Dedifferentiated amniotic fluid mesenchymal stem cell (primary cell): ENCODE measurements around the gene SLC17A7.
"Not testable (repeated sequence)": the region's sequence is repeated elsewhere in the genome, so short reads cannot be mapped to it uniquely, and the experiment has no call there.

Experiments
- DNase-seq: peaks from one replicate; pipeline ENCODE4 v3.0.0-alpha.2; 2016; ENCODE audit errors: extremely low spot score

SLC17A7 gene

GRCh38 chr19:49469828-49470614, 28.7 kb upstream of the SLC17A7 start:
- no peak for DNase-seq

- DNase-seq = peak; percentile 89
Observed at GRCh38 chr19:49468746-49469447, 27.6 kb upstream of the SLC17A7 start.

GRCh38 chr19:49468199-49468598, 26.9 kb upstream of the SLC17A7 start:
- no peak for DNase-seq

DNA sequence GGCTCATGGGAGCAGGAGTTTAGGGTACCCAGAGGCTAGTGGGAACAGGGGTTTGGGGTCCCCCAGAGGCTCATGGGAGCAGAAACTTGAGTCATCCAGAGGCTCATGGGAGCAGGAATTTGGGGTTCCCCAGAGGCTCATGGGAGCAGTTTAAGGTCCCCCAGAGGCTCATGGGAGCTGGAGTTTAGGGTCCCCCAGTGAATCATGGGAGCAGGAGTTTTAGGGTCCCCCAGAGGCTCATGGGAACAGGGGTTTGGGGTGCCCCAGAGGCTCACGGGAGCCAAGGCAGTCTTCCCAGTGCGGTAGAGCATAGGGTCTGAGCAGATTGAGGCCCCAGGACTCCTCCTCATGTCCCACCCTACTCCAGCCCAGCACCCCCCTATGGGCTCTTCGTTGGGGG, 24.0 kb upstream of the SLC17A7 start:
- DNase-seq = no peak

DNA sequence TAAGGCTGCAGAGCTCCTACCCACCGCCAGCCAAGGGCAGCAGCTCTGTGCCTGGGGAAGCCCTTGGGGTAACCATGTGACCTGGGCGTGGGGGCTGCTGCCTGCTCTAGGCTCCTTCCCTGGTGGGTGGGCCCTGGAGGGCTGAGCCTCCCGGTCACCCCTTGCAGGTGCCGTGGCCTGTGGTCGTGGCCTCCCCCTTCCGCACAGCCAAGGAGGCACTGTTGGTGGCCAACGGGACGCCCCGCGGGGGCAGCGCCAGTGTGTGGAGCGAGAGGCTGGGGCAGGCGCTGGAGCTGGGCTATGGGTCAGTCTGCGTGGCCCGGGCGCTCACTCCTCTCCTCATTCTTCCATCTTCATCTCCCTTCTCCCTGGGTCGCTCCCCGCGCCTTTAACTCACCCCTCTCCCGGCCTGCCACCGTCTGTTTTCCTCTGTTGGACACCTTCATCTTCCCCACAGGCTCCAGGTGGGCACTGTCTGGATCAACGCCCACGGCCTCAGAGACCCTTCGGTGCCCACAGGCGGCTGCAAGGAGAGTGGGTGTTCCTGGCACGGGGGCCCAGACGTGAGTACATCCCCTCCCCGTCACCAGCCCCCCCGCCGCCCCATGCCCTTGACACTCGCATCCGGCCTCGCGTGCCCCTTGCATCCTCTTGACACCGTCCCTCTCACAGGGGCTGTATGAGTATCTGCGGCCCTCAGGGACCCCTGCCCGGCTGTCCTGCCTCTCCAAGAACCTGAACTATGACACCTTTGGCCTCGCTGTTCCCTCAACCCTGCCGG, 22.8 kb upstream of the SLC17A7 start:
- DNase-seq = no peak

- DNase-seq = no peak
Observed at GRCh38 chr19:49462492-49462891, 21.2 kb upstream of the SLC17A7 start.

- no peak for DNase-seq
Observed at GRCh38 chr19:49461656-49462055, 20.3 kb upstream of the SLC17A7 start.

GRCh38 chr19:49461130-49461529, 19.8 kb upstream of the SLC17A7 start:
- DNase-seq = not testable (repeated sequence)

- DNase-seq = no peak
Observed at GRCh38 chr19:49459388-49459787, 18.1 kb upstream of the SLC17A7 start.

GRCh38 chr19:49458567-49458903, 17.2 kb upstream of the SLC17A7 start:
- DNase-seq = no peak

DNA sequence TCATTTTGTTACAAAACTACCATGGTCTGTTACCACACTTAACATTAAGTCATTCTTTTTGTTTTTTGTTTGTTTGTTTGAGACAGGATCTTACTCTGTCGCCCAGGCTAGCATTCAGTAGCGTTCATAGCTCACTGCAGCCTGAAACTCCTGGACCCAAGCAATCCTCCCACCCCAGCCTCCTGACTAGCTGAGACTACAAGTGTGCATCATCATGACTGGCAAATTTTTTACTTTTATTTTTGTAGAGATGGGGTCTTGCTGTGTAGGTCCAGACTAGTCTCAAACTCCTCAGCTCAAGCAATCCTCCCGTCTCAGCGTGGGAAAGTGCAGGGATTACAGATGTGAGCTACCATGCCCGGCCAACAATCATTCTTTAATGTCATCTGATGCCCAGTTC, 15.0 kb upstream of the SLC17A7 start:
- DNase-seq = peak; percentile 31

- DNase-seq = peak; percentile 17
Observed at GRCh38 chr19:49455773-49456172, 14.4 kb upstream of the SLC17A7 start.

- DNase-seq = no peak
Observed at GRCh38 chr19:49453757-49454240, 12.5 kb upstream of the SLC17A7 start.

DNA sequence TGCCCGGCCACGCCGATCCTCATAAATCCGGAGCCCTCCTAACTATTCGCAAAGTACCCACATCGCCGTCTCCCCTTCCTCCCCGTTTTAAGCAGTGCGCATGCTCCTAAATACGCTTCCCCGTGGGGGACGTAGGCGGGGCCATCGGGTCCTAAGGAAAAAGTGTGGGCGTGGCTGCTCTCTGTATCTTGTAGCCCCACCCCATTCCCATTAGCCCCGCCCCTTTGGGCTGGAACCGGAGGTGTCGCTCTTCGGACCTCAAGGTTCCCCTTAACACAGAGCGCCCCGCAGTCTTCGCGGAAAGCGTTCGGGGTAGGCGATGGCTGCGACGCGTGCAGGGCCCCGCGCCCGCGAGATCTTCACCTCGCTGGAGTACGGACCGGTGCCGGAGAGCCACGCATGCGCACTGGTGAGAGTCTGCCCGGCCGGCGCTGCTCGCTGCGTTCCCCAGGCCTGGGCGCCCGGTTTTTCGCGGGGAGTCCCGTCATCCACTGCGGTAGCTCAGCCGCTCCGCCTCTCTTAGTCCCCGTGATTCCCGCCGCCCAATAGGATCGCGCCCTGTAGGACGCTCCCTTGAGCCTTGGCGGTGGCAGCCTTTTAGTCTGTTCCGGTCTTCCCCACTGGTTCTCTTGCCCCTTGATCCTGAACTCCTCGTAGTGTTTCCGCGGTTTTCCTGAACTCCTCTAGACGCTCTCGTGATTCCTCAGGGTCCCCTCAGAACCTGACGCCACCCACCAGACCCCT, 11.9 kb upstream of the SLC17A7 start, which contains the start of gene ALDH16A1:
ALDH16A1 (plus strand) TSS at position 213 of the 744 bp plus-strand sequence; CDS start at position 320, 107 bp downstream.
- DNase-seq = peak; percentile 99

DNA sequence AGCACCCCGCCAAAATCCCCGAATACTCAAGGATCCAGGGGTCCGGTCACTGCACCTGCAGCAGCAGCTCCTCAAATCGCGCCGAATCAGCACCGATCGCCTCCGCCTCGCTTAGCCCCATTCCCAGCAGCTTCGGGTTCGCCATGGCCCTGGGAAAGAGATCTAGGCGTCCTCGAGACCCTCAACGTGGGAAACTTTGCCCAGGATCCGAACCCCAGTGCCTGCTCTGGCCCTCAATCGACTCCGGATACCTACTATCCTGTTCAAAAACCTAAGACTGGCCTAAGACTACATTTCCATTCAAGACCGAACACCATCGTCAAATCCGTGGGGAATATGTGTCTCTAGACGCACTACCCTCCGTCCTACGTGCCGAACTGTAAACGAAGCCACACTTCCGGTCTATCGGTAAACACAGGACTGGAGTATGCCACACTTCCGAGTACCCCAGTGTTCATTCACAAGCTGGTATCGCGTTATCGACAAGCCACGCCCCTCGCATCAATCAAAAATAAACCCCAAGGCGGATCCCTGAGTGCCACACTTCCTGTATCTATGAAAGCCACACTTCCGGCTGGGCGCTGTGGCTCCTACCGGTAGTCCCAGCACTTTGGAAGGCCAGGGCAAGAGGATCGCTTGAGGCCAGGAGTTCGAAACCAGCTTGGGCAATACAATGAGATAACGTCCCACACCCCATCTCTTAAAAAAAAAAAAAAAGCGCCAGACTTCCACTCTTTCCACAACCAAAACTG, 10.3 kb upstream of the SLC17A7 start, which contains the start of gene PIH1D1:
PIH1D1 (minus strand) TSS at position 385 of the 752 bp plus-strand sequence; CDS start at position 145, 240 bp downstream.
- peak; percentile 99 for DNase-seq

DNA sequence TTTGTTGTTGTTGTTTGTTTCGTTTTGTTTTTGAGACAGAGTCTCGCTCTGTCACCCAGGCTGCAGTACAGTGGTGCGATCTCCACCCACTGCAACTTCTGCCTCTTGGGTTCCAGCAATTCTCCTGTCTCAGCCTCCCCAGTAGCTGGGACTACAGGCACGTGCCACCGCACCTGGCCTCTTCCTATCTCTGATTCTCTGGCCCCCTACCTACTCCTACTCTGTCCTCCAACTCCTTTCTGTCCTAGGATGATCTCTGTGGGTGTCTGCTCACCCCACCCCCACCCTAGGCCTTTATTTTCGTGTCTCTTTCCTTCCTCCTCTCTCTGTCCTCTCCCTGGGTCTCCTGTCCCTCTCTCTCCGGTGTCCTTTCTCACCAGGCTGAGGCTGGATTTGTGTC, 9.1 kb upstream of the SLC17A7 start:
- no peak for DNase-seq

GRCh38 chr19:49448432-49448786, 7.1 kb upstream of the SLC17A7 start:
- DNase-seq = no peak

DNA sequence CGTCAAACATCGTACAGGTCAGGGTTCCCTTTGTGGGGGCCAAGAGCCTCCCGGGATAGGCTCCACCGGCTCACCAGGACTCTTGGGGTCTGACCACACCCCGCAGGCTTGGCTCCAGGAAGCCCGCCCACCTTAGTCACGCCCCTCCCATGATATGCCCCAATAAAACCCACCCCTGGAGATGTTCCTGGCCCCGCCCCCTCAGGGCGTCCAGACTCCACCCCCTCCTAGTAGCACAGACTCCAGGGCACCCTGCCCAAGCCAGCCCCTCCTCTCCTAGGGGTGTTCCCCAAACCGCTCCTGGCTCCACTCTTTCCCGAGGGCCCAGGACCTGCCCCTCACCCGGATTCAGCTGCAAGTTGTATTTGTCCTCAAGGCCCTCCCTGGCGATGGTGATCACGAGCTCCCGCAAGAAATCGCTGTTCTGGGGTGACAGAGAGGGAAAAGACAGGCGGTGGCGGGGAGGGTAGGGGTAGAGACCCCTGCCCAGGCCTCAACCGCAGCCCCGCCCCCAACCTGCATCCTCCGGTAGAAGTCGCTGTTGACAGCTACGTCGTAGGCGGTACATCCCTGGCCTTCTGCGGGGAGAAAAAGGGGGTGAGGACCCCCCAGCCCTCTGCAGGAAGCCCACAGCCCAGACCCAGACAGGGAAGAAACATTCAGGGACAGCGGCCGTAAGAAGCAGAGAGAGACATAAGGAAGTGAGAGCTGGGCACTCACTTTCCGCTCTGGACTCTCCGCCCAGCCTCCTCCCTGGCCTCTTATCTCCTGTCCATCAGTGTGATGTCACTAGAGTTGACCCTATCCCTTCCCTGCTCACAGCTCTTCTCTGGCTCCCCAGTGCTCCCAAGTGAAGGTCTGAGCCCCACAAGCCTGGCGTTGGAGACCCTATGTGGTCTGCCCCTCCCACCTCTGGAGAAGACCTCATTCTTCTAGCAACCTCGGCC, 6.4 kb upstream of the SLC17A7 start:
- no peak for DNase-seq

DNA sequence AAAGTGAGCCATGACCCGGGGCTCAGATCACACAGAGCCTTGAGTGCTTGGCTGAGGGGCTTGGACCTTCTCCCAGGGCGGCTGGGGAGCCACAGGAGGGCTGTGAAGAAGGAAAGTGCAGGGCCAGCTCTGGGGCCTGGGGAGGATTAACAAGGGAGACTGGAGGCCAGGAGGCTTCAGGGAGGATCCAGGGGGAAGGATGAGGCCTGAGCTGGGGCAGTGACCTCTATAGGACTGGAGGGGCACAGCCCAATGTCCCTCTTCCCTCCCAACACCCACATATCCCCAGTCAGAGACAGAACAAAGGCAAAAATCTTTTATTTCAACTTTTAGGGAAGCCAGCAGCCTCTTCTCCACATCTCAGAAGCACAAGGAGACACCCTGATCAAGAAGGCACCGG, 4.7 kb upstream of the SLC17A7 start:
- no peak for DNase-seq
